ENCODE results near the gene BDH1. TPM values are rescaled to one million over a fixed set of nuclear protein-coding genes. Genes with fewer than 3 reads are reported as not detected.

The BDH1 gene
- total RNA-seq, 1 donor from 2014 or later = 57.9 TPM

DNA sequence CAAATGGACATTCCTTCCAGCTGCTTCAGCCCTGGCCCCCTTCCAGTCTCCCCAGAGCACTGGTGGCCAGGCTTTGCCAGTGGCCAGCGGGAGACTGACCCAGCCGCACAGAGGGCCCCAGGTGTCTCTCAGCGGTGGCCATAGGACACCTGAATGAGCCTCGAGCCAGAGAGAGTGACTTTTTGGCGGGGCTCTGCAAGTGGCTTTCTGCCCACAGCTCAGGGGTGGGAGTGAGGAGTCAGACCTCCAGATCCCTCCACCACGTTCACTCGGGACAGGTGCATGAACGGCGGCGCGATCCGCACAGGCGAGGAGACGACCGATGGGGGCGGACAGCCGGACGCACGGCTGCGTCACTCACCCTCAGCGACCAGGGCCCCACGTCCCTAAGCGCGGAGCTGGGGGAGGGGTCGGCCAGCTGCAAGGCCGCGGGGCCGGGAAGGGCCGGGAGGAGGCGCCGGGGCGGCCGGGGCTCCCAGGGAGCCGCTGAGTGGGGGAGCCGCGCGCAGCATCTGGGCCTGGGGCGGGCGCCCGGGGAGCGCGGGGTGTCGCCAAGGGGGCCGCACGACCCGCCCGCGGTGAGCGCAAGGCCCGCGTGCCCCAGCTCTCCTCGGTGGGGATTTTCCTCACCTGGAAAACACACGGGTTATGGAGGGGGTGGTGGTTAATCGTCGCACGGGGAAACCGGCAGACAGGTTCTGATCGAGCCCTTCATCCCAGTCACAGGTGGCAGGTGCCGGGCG, 57.1 kb downstream of the BDH1 start:
- no peak for DNase-seq
- ATAC-seq (ENCODE audit: poor library complexity) = no peak
- intact Hi-C loops (cut with DNase I) = no loop called here

- DNase-seq = no peak
- no peak for ATAC-seq (ENCODE audit: poor library complexity)
- intact Hi-C loops (cut with DNase I) = no loop called here
Observed at GRCh38 chr3:197496746-197497125, 59.0 kb downstream of the BDH1 start.

GRCh38 chr3:197495999-197496745, 59.6 kb downstream of the BDH1 start:
- DNase-seq (no peak), ATAC-seq (ENCODE audit: poor library complexity) (no peak)
- intact Hi-C loops (cut with DNase I) = no loop called here

DNA sequence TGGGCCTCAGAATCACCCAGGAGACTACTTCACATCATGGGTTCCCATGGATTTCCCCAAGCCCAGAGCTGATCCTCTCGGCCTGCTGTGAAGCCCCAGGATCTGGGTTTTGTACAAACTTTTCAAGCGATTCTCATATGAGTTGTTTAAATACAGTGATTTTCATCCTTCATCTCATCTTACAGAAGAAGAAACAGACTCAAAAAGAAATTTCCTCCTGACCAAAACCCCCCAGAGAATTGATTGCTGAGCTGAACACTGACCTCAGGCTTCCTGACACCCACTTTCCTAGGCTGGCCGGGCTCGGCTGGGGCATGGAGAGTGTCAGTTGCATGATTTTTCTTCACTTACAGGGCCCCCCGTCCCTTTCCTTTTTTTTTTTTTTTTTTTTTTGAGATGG, 60.3 kb downstream of the BDH1 start:
- DNase-seq (no peak), ATAC-seq (ENCODE audit: poor library complexity) (no peak)
- intact Hi-C loops (cut with DNase I) = no loop called here

- DNase-seq (no peak), ATAC-seq (ENCODE audit: poor library complexity) (peak; percentile 46)
- intact Hi-C loops (cut with DNase I) = no loop called here
Observed at GRCh38 chr3:197495059-197495455, 60.7 kb downstream of the BDH1 start.

GRCh38 chr3:197494366-197495058, 61.3 kb downstream of the BDH1 start:
- ATAC-seq (ENCODE audit: poor library complexity) = peak; percentile 29
- intact Hi-C loops (cut with DNase I) = no loop called here

DNA sequence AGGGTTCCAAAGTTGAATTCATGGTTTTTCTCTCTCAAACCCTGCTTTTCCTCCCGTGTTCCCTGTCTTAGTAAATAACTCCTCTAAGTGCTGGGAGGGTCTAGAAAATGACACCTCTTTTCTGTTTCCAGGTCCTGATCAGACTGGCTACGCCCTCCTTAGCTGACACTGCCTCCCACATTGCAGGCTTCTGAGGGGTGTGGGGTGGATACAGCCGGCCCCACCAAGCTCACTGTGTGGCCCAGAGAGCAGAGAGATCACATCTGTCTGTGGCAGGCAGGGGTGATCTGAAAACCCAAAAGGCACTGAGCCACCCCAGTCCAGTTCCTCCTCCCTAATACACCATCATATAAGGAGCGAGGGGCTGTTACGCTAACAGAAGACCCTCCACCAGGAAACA, 62.7 kb downstream of the BDH1 start:
- DNase-seq (no peak), ATAC-seq (ENCODE audit: poor library complexity) (no peak)
- intact Hi-C loops (cut with DNase I) = no loop called here

More at GRCh38 chr3:197494366-197495058, 61.3 kb downstream of the BDH1 start:
- DNase-seq = no peak

GRCh38 chr3:197491923-197492664, 63.7 kb downstream of the BDH1 start:
- ATAC-seq (ENCODE audit: poor library complexity) = no peak
- no peak for DNase-seq
- intact Hi-C loops (cut with DNase I) = no loop called here

DNA sequence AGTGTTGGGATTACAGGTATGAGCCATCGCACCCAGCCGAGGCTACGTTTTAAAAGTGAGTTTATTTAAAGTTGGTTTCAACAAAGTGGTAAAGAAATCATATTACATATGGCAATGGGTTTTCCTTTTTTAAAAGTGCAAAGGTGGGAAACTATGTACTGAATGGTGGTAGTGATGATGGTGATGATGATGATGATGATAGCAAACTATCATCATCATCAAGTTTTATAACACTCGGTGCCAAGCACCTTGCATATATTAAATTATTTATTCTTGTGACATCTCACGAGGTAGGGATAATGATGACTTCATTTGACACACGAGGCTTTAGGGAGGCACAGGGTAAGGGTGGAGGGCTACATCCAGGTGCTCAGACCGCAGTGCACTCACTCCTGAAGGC, 64.3 kb downstream of the BDH1 start:
- intact Hi-C loops (cut with DNase I) = no loop called here
- DNase-seq (no peak), ATAC-seq (ENCODE audit: poor library complexity) (no peak)

DNA sequence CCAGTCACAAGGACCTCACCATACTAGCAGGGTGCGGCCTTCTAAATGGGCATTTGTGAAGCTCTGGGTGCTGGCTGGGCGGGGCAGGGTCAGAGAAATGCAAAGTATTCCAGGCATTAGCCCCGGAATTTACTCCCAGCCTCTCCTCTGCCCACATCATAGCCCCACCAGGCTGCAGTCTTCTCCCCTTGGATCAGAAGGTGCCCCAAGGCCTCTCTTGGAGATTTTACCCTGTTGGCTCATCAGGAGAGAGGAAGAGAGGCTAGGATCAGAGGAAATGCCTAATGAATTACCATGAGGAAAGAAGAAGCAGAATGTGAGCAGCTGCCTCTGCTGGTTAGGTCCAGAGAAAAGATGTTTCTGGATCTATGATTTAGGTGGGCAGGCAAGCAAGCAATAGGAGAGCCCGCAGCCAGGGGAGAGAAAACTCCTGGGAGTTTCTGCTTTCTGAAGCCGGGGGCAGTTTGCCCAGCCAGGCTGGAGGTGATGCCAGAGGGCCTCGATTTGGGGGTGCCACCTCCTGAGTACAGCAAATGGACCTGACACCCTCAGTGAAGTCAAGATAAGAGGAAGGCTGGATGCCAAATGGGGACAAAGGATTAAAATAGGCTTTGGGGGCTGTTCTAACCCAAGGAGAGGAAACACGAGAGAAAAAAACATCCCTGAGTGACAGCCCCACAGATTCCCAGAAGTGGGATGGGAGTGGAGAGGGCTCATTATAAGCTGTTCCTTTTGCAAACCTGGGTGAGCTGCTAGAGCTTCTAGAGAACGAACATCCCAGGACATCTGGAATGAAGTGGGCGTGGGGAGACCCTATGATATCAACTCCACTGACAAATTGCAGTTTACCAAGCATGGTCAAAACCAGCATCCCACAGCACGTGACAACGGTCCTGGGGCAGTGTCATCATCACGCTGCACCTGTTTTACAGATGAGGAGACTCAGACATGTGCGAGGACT, 65.4 kb downstream of the BDH1 start:
- ATAC-seq (ENCODE audit: poor library complexity) = no peak
- intact Hi-C loops (cut with DNase I) = no loop called here
- no peak for DNase-seq

GRCh38 chr3:197487911-197488391, 67.8 kb downstream of the BDH1 start:
- intact Hi-C loops (cut with DNase I) = no loop called here
- DNase-seq (no peak), ATAC-seq (ENCODE audit: poor library complexity) (peak; percentile 75)

GRCh38 chr3:197486861-197487260, 68.9 kb downstream of the BDH1 start:
- intact Hi-C loops (cut with DNase I) = no loop called here
- ATAC-seq (ENCODE audit: poor library complexity) (no peak), DNase-seq (no peak)

- no peak for ATAC-seq (ENCODE audit: poor library complexity)
- intact Hi-C loops (cut with DNase I) = no loop called here
- no peak for DNase-seq
Observed at GRCh38 chr3:197485143-197485542, 70.6 kb downstream of the BDH1 start.

- intact Hi-C loops (cut with DNase I) = no loop called here
- no peak for DNase-seq
- no peak for ATAC-seq (ENCODE audit: poor library complexity)
Observed at GRCh38 chr3:197484204-197484901, 71.4 kb downstream of the BDH1 start.

DNA sequence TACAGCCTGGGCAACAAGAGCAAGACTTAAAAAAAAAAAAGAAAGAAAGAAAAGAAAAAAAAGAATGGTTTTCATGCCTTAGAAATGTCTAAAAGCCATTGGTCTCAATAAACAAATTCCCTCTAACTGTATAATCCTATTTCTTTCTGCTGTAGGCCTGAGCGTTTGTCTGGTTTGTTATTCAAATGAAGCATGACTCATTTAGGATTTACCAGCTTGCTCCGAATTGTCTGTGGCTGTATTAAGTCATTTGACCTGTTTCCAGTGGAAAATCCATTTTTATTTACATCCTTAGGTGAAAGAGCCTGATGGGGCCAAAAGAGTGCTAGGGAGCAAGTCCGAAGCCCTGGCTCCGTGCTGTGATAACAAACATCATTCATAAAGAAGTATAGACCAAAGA, 73.8 kb downstream of the BDH1 start:
- DNase-seq (no peak), ATAC-seq (ENCODE audit: poor library complexity) (no peak)
- intact Hi-C loops (cut with DNase I) = no loop called here

DNA sequence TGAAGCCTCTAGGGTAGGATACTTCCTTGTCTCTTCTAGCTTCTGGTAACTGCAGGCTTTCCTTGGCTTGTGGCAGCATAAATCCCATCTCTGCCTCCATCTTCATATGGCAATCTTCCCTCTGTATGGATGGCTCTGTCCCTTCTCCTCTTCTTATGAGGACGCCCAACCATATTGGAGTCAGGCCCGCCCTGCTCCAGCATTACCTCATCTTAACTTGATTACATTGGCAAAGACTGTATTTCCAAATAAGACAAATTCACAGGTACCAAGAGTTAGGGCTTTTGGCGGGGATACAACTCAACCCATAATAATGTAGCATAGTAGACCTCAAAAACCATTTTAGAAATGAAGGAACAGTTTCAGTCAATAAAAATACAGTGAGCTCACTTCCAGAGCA, 75.4 kb downstream of the BDH1 start:
- DNase-seq = no peak
- ATAC-seq (ENCODE audit: poor library complexity) = no peak
- intact Hi-C loops (cut with DNase I) = no loop called here

All from Right ventricle myocardium superior (tissue), 1 donor.